ENCODE results near the gene ADGRG3.

Gene ADGRG3

DNA sequence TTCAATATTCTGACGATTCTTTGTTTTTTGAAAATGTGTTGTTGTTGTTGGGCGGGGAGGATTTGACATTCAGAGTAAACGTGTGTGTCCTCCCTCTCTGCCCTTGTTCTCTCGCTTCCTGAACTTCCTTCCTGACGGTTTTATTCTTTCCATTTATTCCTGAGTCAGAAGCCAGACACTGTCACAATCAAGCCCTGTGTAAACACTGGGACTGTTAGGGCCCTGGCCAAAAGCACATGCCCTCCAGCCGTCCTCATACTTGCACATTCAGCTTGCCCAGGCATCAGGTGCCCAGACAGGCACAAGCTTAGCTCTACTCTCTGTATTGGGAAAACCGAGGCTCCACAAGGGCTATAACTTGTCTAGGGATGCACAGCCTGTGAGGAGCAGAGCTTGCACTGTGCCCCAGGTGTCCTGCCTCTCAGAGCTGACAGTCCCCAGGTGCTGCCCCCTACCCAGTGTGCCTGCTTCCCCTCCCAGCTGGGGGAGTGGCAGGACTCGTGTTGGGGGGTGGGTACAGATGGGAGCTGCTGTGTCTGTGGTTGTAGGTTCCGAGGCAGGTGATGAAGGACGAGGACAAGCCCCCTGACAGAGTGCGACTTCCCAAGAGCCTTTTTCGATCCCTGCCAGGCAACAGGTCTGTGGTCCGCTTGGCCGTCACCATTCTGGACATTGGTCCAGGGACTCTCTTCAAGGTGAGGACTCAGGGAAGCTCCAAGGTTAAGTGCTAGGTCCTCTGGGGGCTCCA is 9.7 kb downstream of the ADGRG3 start:
- H3K4me3 Mint-ChIP-seq, result no peak overlapping the region
- no peak overlapping the region for H3K27ac Mint-ChIP-seq
- H3K36me3 Mint-ChIP-seq, result no peaks in the 10 kb centered on the region
- no peaks in the 10 kb centered on the region for H3K27me3 Mint-ChIP-seq
- peaks cover 3% of the 10 kb centered on the region for H3K4me1 Mint-ChIP-seq
- H3K9me3 Mint-ChIP-seq, result no peaks in the 10 kb centered on the region

- Mint-ChIP-seq H3K4me3 (no peak overlapping the region), H3K27ac (no peak overlapping the region), H3K36me3 (no peaks in the 10 kb centered on the region), H3K9me3 (no peaks in the 10 kb centered on the region), H3K4me1 (peaks cover 3% of the 10 kb centered on the region), H3K27me3 (no peaks in the 10 kb centered on the region)
Observed at GRCh38 chr16:57679016-57679415, 10.9 kb downstream of the ADGRG3 start.

GRCh38 chr16:57679767-57680482 is 11.8 kb downstream of the ADGRG3 start:
- no peaks in the 10 kb centered on the region for H3K36me3 Mint-ChIP-seq
- no peaks in the 10 kb centered on the region for H3K9me3 Mint-ChIP-seq
- H3K27me3 Mint-ChIP-seq, result no peaks in the 10 kb centered on the region
- H3K4me1 Mint-ChIP-seq, result peaks cover 3% of the 10 kb centered on the region
- no peak overlapping the region for H3K27ac Mint-ChIP-seq
- H3K4me3 Mint-ChIP-seq, result no peak overlapping the region

DNA sequence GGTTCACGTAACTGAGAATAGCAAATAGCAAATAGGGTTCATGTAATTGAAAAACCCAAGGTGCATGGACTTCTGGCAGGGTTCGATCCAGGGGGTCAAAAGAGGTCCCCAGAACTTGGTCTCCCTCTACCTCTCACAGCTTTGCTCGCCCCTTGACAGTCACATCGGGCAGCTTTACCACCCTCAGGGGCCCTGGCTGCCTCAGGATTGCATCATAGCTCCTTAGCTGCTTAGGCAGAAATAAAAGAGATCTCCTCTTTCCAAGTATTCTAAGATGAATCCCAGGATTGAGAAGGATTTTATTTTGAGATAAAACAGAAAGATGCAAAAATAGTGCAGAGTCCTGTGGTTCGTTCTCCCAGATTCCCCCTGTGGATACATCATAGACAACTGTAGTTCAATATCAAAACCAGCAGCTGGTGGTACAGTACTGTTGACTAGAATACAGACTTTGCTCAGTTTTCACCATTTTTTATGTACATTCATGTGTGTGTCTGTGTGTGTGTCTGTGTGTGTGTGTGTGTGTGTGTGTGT is 12.8 kb downstream of the ADGRG3 start:
- Mint-ChIP-seq H3K27me3 (no peaks in the 10 kb centered on the region), H3K4me1 (peaks cover 3% of the 10 kb centered on the region), H3K4me3 (no peak overlapping the region), H3K36me3 (no peaks in the 10 kb centered on the region), H3K9me3 (no peaks in the 10 kb centered on the region), H3K27ac (no peak overlapping the region)

GRCh38 chr16:57681950-57682728 is 14.0 kb downstream of the ADGRG3 start:
- Mint-ChIP-seq H3K27me3 (no peaks in the 10 kb centered on the region), H3K4me1 (peaks cover 3% of the 10 kb centered on the region), H3K4me3 (no peak overlapping the region), H3K9me3 (no peaks in the 10 kb centered on the region), H3K36me3 (no peaks in the 10 kb centered on the region), H3K27ac (no peak overlapping the region)

DNA sequence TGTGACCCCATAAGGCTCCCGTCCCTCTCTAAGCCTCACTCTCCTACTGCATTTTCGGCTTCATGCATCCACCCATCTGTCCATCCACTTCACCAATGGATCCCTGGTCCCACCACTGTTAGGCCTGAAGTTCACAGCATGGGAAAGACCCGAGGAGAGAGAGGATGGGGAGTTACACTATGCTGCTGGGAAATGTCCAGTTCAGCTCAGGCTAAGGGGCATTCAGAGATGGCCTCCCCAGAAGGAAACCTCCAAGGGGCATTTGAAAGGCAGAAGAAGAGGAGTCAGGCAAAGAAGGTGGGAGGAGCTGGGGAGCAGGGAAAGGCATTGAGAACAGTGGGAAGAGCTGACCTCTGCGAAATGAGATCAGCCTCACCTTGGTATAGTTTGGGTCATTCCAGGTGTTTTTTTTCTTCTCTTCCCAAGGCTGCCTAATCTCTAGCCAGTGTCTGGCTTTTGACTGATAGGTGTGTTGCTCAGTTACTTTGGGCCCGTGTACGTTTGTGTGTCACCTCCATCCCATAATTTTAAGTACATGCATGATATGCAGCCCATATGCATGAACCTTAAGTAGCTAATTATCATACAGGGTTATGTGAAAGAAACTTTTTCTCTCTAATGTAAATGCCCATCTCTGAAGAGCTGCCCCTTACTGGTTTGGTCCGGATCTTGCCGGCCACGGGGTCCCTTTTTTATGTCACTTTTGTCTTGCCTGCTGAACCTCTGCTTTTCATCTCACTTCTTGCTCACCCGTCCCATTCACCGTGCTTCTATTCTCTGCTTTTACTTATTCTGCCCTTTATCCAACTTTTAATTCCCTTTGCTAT is 14.9 kb downstream of the ADGRG3 start:
- Mint-ChIP-seq H3K27ac (peak overlapping the region; percentile 11), H3K4me3 (no peak overlapping the region), H3K4me1 (peaks cover 3% of the 10 kb centered on the region), H3K9me3 (no peaks in the 10 kb centered on the region), H3K36me3 (no peaks in the 10 kb centered on the region), H3K27me3 (no peaks in the 10 kb centered on the region)

GRCh38 chr16:57683636-57684545 is 15.8 kb downstream of the ADGRG3 start:
- Mint-ChIP-seq H3K27ac (no peak overlapping the region), H3K4me1 (peaks cover 3% of the 10 kb centered on the region), H3K4me3 (no peak overlapping the region), H3K9me3 (no peaks in the 10 kb centered on the region), H3K36me3 (no peaks in the 10 kb centered on the region), H3K27me3 (no peaks in the 10 kb centered on the region)

- no peak overlapping the region for H3K27ac Mint-ChIP-seq
- H3K4me1 Mint-ChIP-seq, result peaks cover 11% of the 10 kb centered on the region
- no peaks in the 10 kb centered on the region for H3K9me3 Mint-ChIP-seq
- H3K27me3 Mint-ChIP-seq, result no peaks in the 10 kb centered on the region
- no peak overlapping the region for H3K4me3 Mint-ChIP-seq
- H3K36me3 Mint-ChIP-seq, result no peaks in the 10 kb centered on the region
Observed at GRCh38 chr16:57684626-57685358, 16.7 kb downstream of the ADGRG3 start.

DNA sequence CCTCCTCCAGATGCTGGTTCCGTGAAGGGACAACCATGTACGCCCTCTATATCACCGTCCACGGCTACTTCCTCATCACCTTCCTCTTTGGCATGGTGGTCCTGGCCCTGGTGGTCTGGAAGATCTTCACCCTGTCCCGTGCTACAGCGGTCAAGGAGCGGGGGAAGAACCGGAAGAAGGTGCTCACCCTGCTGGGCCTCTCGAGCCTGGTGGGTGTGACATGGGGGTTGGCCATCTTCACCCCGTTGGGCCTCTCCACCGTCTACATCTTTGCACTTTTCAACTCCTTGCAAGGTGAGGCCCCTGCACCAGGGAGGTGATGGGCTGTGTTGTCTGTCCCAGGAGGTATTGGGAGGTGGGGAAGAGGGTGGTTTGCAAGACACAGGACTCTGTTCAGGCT is 17.5 kb downstream of the ADGRG3 start:
- H3K4me3 Mint-ChIP-seq, result no peak overlapping the region
- H3K4me1 Mint-ChIP-seq, result peaks cover 14% of the 10 kb centered on the region
- H3K36me3 Mint-ChIP-seq, result no peaks in the 10 kb centered on the region
- no peaks in the 10 kb centered on the region for H3K9me3 Mint-ChIP-seq
- no peaks in the 10 kb centered on the region for H3K27me3 Mint-ChIP-seq
- no peak overlapping the region for H3K27ac Mint-ChIP-seq

GRCh38 chr16:57686577-57686976 is 18.5 kb downstream of the ADGRG3 start:
- no peak overlapping the region for H3K27ac Mint-ChIP-seq
- no peaks in the 10 kb centered on the region for H3K27me3 Mint-ChIP-seq
- H3K36me3 Mint-ChIP-seq, result no peaks in the 10 kb centered on the region
- no peak overlapping the region for H3K4me3 Mint-ChIP-seq
- no peaks in the 10 kb centered on the region for H3K9me3 Mint-ChIP-seq
- H3K4me1 Mint-ChIP-seq, result peaks cover 17% of the 10 kb centered on the region

- Mint-ChIP-seq H3K36me3 (no peaks in the 10 kb centered on the region), H3K9me3 (no peaks in the 10 kb centered on the region), H3K27ac (no peak overlapping the region), H3K4me1 (peaks cover 17% of the 10 kb centered on the region), H3K27me3 (no peaks in the 10 kb centered on the region), H3K4me3 (no peak overlapping the region)
Observed at GRCh38 chr16:57687363-57687929, 19.3 kb downstream of the ADGRG3 start.

- H3K27ac Mint-ChIP-seq, result no peak overlapping the region
- H3K27me3 Mint-ChIP-seq, result no peaks in the 10 kb centered on the region
- peaks cover 17% of the 10 kb centered on the region for H3K4me1 Mint-ChIP-seq
- no peaks in the 10 kb centered on the region for H3K36me3 Mint-ChIP-seq
- no peak overlapping the region for H3K4me3 Mint-ChIP-seq
- H3K9me3 Mint-ChIP-seq, result no peaks in the 10 kb centered on the region
Observed at GRCh38 chr16:57688487-57688986, 20.4 kb downstream of the ADGRG3 start.

DNA sequence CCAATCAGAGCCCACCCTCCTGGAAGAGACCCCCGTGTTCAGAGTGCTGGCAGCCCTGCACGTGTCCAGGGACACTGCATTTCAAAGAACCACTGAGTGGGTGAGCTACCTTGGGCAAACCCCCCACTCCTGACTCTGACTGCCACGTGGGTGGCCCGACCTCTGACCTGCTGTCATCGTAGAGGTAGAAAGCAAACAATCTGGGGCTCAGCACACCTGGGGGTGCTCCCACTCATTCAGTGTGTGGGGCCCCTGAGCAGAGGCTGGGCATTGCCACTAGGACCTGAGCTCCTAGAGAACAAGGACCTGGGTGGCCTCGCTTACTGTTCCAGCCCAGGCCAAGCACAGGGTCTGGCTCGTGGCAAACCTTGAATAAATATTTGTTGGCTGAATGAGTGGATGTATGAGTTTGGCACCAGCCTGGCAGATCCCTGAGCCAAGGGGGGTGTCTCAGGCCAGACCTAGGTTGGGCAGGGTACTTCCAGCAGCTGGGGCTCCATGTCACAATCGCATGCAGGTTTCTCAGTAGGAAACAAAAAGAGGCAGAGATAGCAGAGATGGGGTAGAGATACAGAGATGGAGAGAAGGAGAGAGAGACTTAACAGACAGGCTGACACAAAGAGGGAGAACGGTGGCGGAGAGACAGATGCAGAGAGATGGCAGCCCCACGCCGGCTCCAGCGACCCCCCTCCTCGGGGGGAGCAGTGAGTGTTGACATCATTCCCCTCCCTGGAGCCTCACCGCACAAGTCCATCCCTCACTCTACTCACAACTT is 21.1 kb downstream of the ADGRG3 start:
- Mint-ChIP-seq H3K27me3 (no peaks in the 10 kb centered on the region), H3K9me3 (no peaks in the 10 kb centered on the region), H3K36me3 (no peaks in the 10 kb centered on the region), H3K4me1 (peaks cover 17% of the 10 kb centered on the region), H3K4me3 (peak overlapping the region; percentile 76), H3K27ac (peak overlapping the region; percentile 68)
